ENCODE measurements around the gene STAC2.

STAC2 gene

GRCh38 chr17:39199820-39200069, 26.0 kb downstream of the STAC2 start:
- H3K4me1 ChIP-seq (ENCODE audit: control insufficient read depth in 1 of 2, insufficient read depth in 2 of 2, low read length in 2 of 2), result peaks cover 18 to 36% of the 10 kb centered on the region in 2 donors
- no peaks in the 10 kb centered on the region for H3K27me3 ChIP-seq (ENCODE audit: control insufficient read depth in 1 of 2, insufficient read depth in 2 of 2, low read length in 2 of 2)
- H3K9ac ChIP-seq (ENCODE audit: low read depth in 1 of 2, low read length in 2 of 2), result peak overlapping the region; percentile 84 to 95
- H3K9me3 ChIP-seq (ENCODE audit: control insufficient read depth in 1 of 2, low read length in 2 of 2), result no peaks in the 10 kb centered on the region
- peaks cover 22 to 35% of the 10 kb centered on the region in 2 donors for H3K36me3 ChIP-seq (ENCODE audit: control insufficient read depth in 1 of 2, insufficient read depth in 2 of 2, low read length in 2 of 2)
- peak overlapping the region; percentile 81 to 92 for H3K4me3 ChIP-seq (ENCODE audit: low read depth in 1 of 2, low read length in 2 of 2)
- H3K27ac ChIP-seq (ENCODE audit: low read depth, low read length), result peak overlapping the region; percentile 87

- no peaks in the 10 kb centered on the region for H3K27me3 ChIP-seq (ENCODE audit: control insufficient read depth in 1 of 2, insufficient read depth in 2 of 2, low read length in 2 of 2)
- no peak overlapping the region for H3K9ac ChIP-seq (ENCODE audit: low read depth in 1 of 2, low read length in 2 of 2)
- H3K9me3 ChIP-seq (ENCODE audit: control insufficient read depth in 1 of 2, low read length in 2 of 2), result no peaks in the 10 kb centered on the region
- H3K36me3 ChIP-seq (ENCODE audit: control insufficient read depth in 1 of 2, insufficient read depth in 2 of 2, low read length in 2 of 2), result peaks cover 12 to 24% of the 10 kb centered on the region in 2 donors
- no peak overlapping the region for H3K27ac ChIP-seq (ENCODE audit: low read depth, low read length)
- H3K4me1 ChIP-seq (ENCODE audit: control insufficient read depth in 1 of 2, insufficient read depth in 2 of 2, low read length in 2 of 2), result peaks cover 18 to 36% of the 10 kb centered on the region in 2 donors
- peak overlapping the region in 1 of 2 donors; percentile 65 for H3K4me3 ChIP-seq (ENCODE audit: low read depth in 1 of 2, low read length in 2 of 2)
Observed at GRCh38 chr17:39198186-39198566, 27.6 kb downstream of the STAC2 start.

- Histone ChIP-seq H3K9me3 (ENCODE audit: control insufficient read depth in 1 of 2, low read length in 2 of 2) (no peaks in the 10 kb centered on the region), H3K9ac (ENCODE audit: low read depth in 1 of 2, low read length in 2 of 2) (peak within 1 kb of the TSS; percentile 43 to 66), H3K27ac (ENCODE audit: low read depth, low read length) (no peak within 1 kb of the TSS), H3K36me3 (ENCODE audit: control insufficient read depth in 1 of 2, insufficient read depth in 2 of 2, low read length in 2 of 2) (peaks cover 9 to 18% of the 10 kb centered on the region in 2 donors), H3K4me1 (ENCODE audit: control insufficient read depth in 1 of 2, insufficient read depth in 2 of 2, low read length in 2 of 2) (peaks cover 18 to 36% of the 10 kb centered on the region in 2 donors), H3K27me3 (ENCODE audit: control insufficient read depth in 1 of 2, insufficient read depth in 2 of 2, low read length in 2 of 2) (no peaks in the 10 kb centered on the region), H3K4me3 (ENCODE audit: low read depth in 1 of 2, low read length in 2 of 2) (peak within 1 kb of the TSS; percentile 65 to 71)
Observed at GRCh38 chr17:39197380-39198185, 28.2 kb downstream of the STAC2 start, which contains the start of gene CACNB1. Gene CACNB1 (minus strand): TSS chr17:39197669. CDS start chr17:39197495, 174 bp downstream.

- Histone ChIP-seq H3K27me3 (ENCODE audit: control insufficient read depth in 1 of 2, insufficient read depth in 2 of 2, low read length in 2 of 2) (no peaks in the 10 kb centered on the region), H3K4me3 (ENCODE audit: low read depth in 1 of 2, low read length in 2 of 2) (peak overlapping the region; percentile 65 to 71), H3K9me3 (ENCODE audit: control insufficient read depth in 1 of 2, low read length in 2 of 2) (no peaks in the 10 kb centered on the region), H3K4me1 (ENCODE audit: control insufficient read depth in 1 of 2, insufficient read depth in 2 of 2, low read length in 2 of 2) (peaks cover 18 to 31% of the 10 kb centered on the region in 2 donors), H3K9ac (ENCODE audit: low read depth in 1 of 2, low read length in 2 of 2) (peak overlapping the region in 1 of 2 donors; percentile 43), H3K36me3 (ENCODE audit: control insufficient read depth in 1 of 2, insufficient read depth in 2 of 2, low read length in 2 of 2) (peaks cover 2 to 16% of the 10 kb centered on the region in 2 donors), H3K27ac (ENCODE audit: low read depth, low read length) (no peak overlapping the region)
Observed at GRCh38 chr17:39196808-39197291, 28.9 kb downstream of the STAC2 start.

GRCh38 chr17:39196241-39196807, 29.4 kb downstream of the STAC2 start:
- Histone ChIP-seq H3K9me3 (ENCODE audit: control insufficient read depth in 1 of 2, low read length in 2 of 2) (no peaks in the 10 kb centered on the region), H3K36me3 (ENCODE audit: control insufficient read depth in 1 of 2, insufficient read depth in 2 of 2, low read length in 2 of 2) (peaks cover 0 to 11% of the 10 kb centered on the region in 2 donors), H3K9ac (ENCODE audit: low read depth in 1 of 2, low read length in 2 of 2) (no peak overlapping the region), H3K27me3 (ENCODE audit: control insufficient read depth in 1 of 2, insufficient read depth in 2 of 2, low read length in 2 of 2) (no peaks in the 10 kb centered on the region), H3K4me1 (ENCODE audit: control insufficient read depth in 1 of 2, insufficient read depth in 2 of 2, low read length in 2 of 2) (peaks cover 17 to 26% of the 10 kb centered on the region in 2 donors), H3K27ac (ENCODE audit: low read depth, low read length) (no peak overlapping the region), H3K4me3 (ENCODE audit: low read depth in 1 of 2, low read length in 2 of 2) (peak overlapping the region; percentile 65 to 71)

GRCh38 chr17:39195568-39196160, 30.1 kb downstream of the STAC2 start:
- H3K9me3 ChIP-seq (ENCODE audit: control insufficient read depth in 1 of 2, low read length in 2 of 2), result no peaks in the 10 kb centered on the region
- H3K36me3 ChIP-seq (ENCODE audit: control insufficient read depth in 1 of 2, insufficient read depth in 2 of 2, low read length in 2 of 2), result peaks cover 0 to 10% of the 10 kb centered on the region in 2 donors
- peaks cover 12 to 19% of the 10 kb centered on the region in 2 donors for H3K4me1 ChIP-seq (ENCODE audit: control insufficient read depth in 1 of 2, insufficient read depth in 2 of 2, low read length in 2 of 2)
- no peak overlapping the region for H3K9ac ChIP-seq (ENCODE audit: low read depth in 1 of 2, low read length in 2 of 2)
- peak overlapping the region in 1 of 2 donors; percentile 21 for H3K4me3 ChIP-seq (ENCODE audit: low read depth in 1 of 2, low read length in 2 of 2)
- H3K27me3 ChIP-seq (ENCODE audit: control insufficient read depth in 1 of 2, insufficient read depth in 2 of 2, low read length in 2 of 2), result no peaks in the 10 kb centered on the region
- H3K27ac ChIP-seq (ENCODE audit: low read depth, low read length), result no peak overlapping the region

- no peak overlapping the region for H3K4me3 ChIP-seq (ENCODE audit: low read depth in 1 of 2, low read length in 2 of 2)
- peaks cover 12 to 17% of the 10 kb centered on the region in 2 donors for H3K4me1 ChIP-seq (ENCODE audit: control insufficient read depth in 1 of 2, insufficient read depth in 2 of 2, low read length in 2 of 2)
- H3K27ac ChIP-seq (ENCODE audit: low read depth, low read length), result no peak overlapping the region
- peaks cover 0 to 10% of the 10 kb centered on the region in 2 donors for H3K36me3 ChIP-seq (ENCODE audit: control insufficient read depth in 1 of 2, insufficient read depth in 2 of 2, low read length in 2 of 2)
- H3K9me3 ChIP-seq (ENCODE audit: control insufficient read depth in 1 of 2, low read length in 2 of 2), result no peaks in the 10 kb centered on the region
- no peak overlapping the region for H3K9ac ChIP-seq (ENCODE audit: low read depth in 1 of 2, low read length in 2 of 2)
- H3K27me3 ChIP-seq (ENCODE audit: control insufficient read depth in 1 of 2, insufficient read depth in 2 of 2, low read length in 2 of 2), result no peaks in the 10 kb centered on the region
Observed at GRCh38 chr17:39194985-39195524, 30.7 kb downstream of the STAC2 start.

- H3K27me3 ChIP-seq (ENCODE audit: control insufficient read depth in 1 of 2, insufficient read depth in 2 of 2, low read length in 2 of 2), result no peaks in the 10 kb centered on the region
- peaks cover 12 to 17% of the 10 kb centered on the region in 2 donors for H3K4me1 ChIP-seq (ENCODE audit: control insufficient read depth in 1 of 2, insufficient read depth in 2 of 2, low read length in 2 of 2)
- no peak overlapping the region for H3K27ac ChIP-seq (ENCODE audit: low read depth, low read length)
- H3K4me3 ChIP-seq (ENCODE audit: low read depth in 1 of 2, low read length in 2 of 2), result no peak overlapping the region
- no peak overlapping the region for H3K9ac ChIP-seq (ENCODE audit: low read depth in 1 of 2, low read length in 2 of 2)
- no peaks in the 10 kb centered on the region for H3K9me3 ChIP-seq (ENCODE audit: control insufficient read depth in 1 of 2, low read length in 2 of 2)
- peaks cover 0 to 10% of the 10 kb centered on the region in 2 donors for H3K36me3 ChIP-seq (ENCODE audit: control insufficient read depth in 1 of 2, insufficient read depth in 2 of 2, low read length in 2 of 2)
Observed at GRCh38 chr17:39194089-39194984, 31.4 kb downstream of the STAC2 start.

- H3K9me3 ChIP-seq (ENCODE audit: control insufficient read depth in 1 of 2, low read length in 2 of 2), result no peaks in the 10 kb centered on the region
- H3K9ac ChIP-seq (ENCODE audit: low read depth in 1 of 2, low read length in 2 of 2), result no peak overlapping the region
- H3K27ac ChIP-seq (ENCODE audit: low read depth, low read length), result no peak overlapping the region
- H3K27me3 ChIP-seq (ENCODE audit: control insufficient read depth in 1 of 2, insufficient read depth in 2 of 2, low read length in 2 of 2), result no peaks in the 10 kb centered on the region
- H3K4me1 ChIP-seq (ENCODE audit: control insufficient read depth in 1 of 2, insufficient read depth in 2 of 2, low read length in 2 of 2), result peaks cover 12 to 14% of the 10 kb centered on the region in 2 donors
- peaks cover 0 to 10% of the 10 kb centered on the region in 2 donors for H3K36me3 ChIP-seq (ENCODE audit: control insufficient read depth in 1 of 2, insufficient read depth in 2 of 2, low read length in 2 of 2)
- no peak overlapping the region for H3K4me3 ChIP-seq (ENCODE audit: low read depth in 1 of 2, low read length in 2 of 2)
Observed at GRCh38 chr17:39193346-39193745, 32.4 kb downstream of the STAC2 start.
